Mesothelial cell of epicardium (in vitro differentiated cells): Measurements from ENCODE around the gene FBXO34. TPM values are rescaled to one million over a fixed set of nuclear protein-coding genes. Genes with fewer than 3 reads are reported as not detected.

Experiments
- total RNA-seq: library from RNA; stranded (reverse); gene quantifications from 3 replicates; pipeline ENCODE4 v1.2.1, GENCODE V29; 2021

FBXO34 gene
- total RNA-seq, 1 donor from 2014 or later, result 38.0 TPM

Other genes starting within 250 kb of the FBXO34 start
- 15.5 to 16.9 TPM (median 16.1 TPM) in 3 replicates for gene WDHD1, start 244.3 kb upstream of the FBXO34 start, total RNA-seq
- 20.6 to 22.1 TPM (median 21.6 TPM) in 3 replicates for gene SOCS4, start 244.2 kb upstream of the FBXO34 start, total RNA-seq
- gene MAPK1IP1L, start 219.8 kb upstream of the FBXO34 start, total RNA-seq, result 116 to 120 TPM (median 119 TPM) in 3 replicates
- gene LGALS3, start 142.2 kb upstream of the FBXO34 start, total RNA-seq, result 17.1 to 19.4 TPM (median 19.2 TPM) in 3 replicates
- gene DLGAP5, start 79.8 kb upstream of the FBXO34 start, total RNA-seq, result 20.3 to 24.5 TPM (median 23.0 TPM) in 3 replicates
- 16.6 to 17.1 TPM (median 17.0 TPM) in 3 replicates for gene ATG14, start 140.4 kb downstream of the FBXO34 start, total RNA-seq
- not detected in 3 replicates for gene TBPL2, start 169.2 kb downstream of the FBXO34 start, total RNA-seq